Ovary (tissue), 10 donors: ENCODE measurements around the gene REC114. TPM values are rescaled to one million over a fixed set of nuclear protein-coding genes. Genes with fewer than 3 reads are reported as not detected.

Experiments used
- DNase-seq, 5 donors: peaks; one replicate each; pipeline ENCODE4 v3.0.0-alpha.2; 2019 to 2020
- H3K27ac ChIP-seq, 2 donors: fragments of 200-600 bp; one replicate each; pipeline versions ENCODE4 v1.5.1 to v1.8.0; 2019 to 2022
- H3K27me3 ChIP-seq: fragments of 200-600 bp; one replicate; pipeline ENCODE4 v1.8.0; 2022
- H3K36me3 ChIP-seq: fragments of 200-600 bp; sonication (generic); one replicate; pipeline ENCODE4 v1.5.1; 2019
- H3K4me1 ChIP-seq: one replicate; pipeline ENCODE4 v1.8.1; 2013; ENCODE audit warnings: mild to moderate bottlenecking, moderate library complexity; ENCODE audit not compliant: insufficient read depth
- H3K4me3 ChIP-seq: fragments of 200-600 bp; sonication (generic); one replicate; pipeline ENCODE4 v1.5.1; 2017
- H3K9me3 ChIP-seq, 2 donors: fragments of 200-600 bp in 1 of 2; sonication (generic) in 1 of 2; one replicate each; pipeline versions ENCODE4 v1.5.1 to v1.8.1; 2013 to 2019; ENCODE audit warnings: mild to moderate bottlenecking in 1 of 2, moderate library complexity in 1 of 2
- EP300 ChIP-seq: sonication (generic); formaldehyde crosslinking; IDR thresholded peaks from one replicate; pipeline ENCODE4 v1.6.1; 2017; ENCODE audit warnings: antibody characterized with exemption
- POLR2A ChIP-seq: fragments of 450-650 bp; IDR thresholded peaks from one replicate; pipeline ENCODE4 v1.6.1; 2017; ENCODE audit warnings: antibody characterized with exemption, mild to moderate bottlenecking, moderate library complexity
- WGBS, 3 donors: extraction: QIAGEN DNeasy Blood & Tissue Kit in 1 of 3; methylation state at CpG; one replicate each; pipeline versions ENCODE4 v1.1.5 to v1.1.7; 2013 to 2017; 5-methylcytosine and 5-hydroxymethylcytosine counted together
- intact Hi-C, 4 donors: fragments of 100-400 bp; cut with DNase I; formaldehyde crosslinking; loops; one replicate each; pipeline versions ENCODE4 v1.11.0 to v1.15.1; 2022 to 2023
- long read RNA-seq, 3 donors: library from polyadenylated mRNA in 2 of 3; unstranded in 2 of 3; transcript quantifications; one replicate each; pipeline ENCODE4 v2.0.0 and lab custom pipeline, GENCODE V29; 2021 to 2026
- polyA plus RNA-seq, 2 donors: library from polyadenylated mRNA; stranded (reverse); fragments of 200-250 nt in 1 of 2; fragments of 350-450 nt in 1 of 2; fragmentation: Illumina TruSeq in 1 of 2; extraction: RNeasy Lipid Tissue Mini Kit (QIAGEN cat#74804) in 1 of 2; gene quantifications; one replicate each; pipeline ENCODE4 v1.2.3, GENCODE V29; 2013 to 2014
- total RNA-seq, 7 donors: library from RNA; depleted of rRNA in 2 of 7; stranded (reverse); fragments of >200 nt in 2 of 7; fragmentation: NEBNext Ultra II Directional in 3 of 7; extraction: Animal tissue kit (Norgen Biotek cat#: 25700) in 3 of 7; gene quantifications; one replicate each; pipeline versions ENCODE4 v1.1.0 to v1.2.4, GENCODE V29; 2016 to 2023
- TF ChIP-seq, protein P1 (sequence below), 3 donors: fragments of 450-650 bp in 2 of 3; fragments of 200-600 bp in 1 of 3; IDR thresholded peaks; one replicate each; pipeline versions ENCODE4 v1.5.1 to v1.8.0; 2016 to 2022; ENCODE audit warnings: antibody characterized with exemption in 3 of 3, mild to moderate bottlenecking in 1 of 3
- donor health status: DM: no; HTN: no; CAD: no; lungs with moderate emphysema.
- donor health status: DM: no; HTN: no; CAD: no.
- donor health status: Bipolar disorder and iron deficiency.
- donor health status: DM: yes; HTN: yes; CAD: no.
- donor health status: DM: no; HTN: no; CAD: no.
- donor health status: DM: yes; HTN: yes; CAD: no.

Gene REC114
- total RNA-seq (not detected), polyA plus RNA-seq (under 1 TPM in 1 of 2 donors, not detected in 1; 0.51 TPM)
- long read RNA-seq, donor 1 = 0 reads
- long read RNA-seq, donor 2, transcript REC114-201 (6 exons, 927 nt) = major isoform, 11 of 92 reads
- long read RNA-seq, donor 2, partial matches to known transcripts = 30 of 92 reads
- long read RNA-seq, donor 2, other reads (novel, unspliced or antisense) = 51 of 92 reads
- long read RNA-seq, donor 3 = 0 reads

DNA sequence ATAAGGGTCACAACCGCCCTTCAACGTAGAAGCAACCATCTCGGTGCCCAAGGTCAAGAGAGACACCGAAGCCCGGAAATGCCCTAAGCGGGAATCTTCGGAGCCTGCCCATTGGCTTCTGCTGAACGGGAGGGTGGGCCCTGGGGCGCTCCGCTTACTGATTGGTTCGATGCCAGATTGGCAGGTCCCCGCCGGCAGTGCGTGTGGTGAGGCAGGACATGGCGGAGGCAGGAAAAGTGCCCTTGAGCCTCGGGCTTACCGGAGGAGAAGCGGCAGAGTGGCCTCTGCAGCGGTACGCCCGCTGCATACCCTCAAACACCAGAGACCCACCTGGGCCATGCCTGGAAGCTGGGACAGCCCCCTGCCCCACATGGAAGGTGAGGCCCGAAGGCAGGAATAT is at the start of gene REC114:
TSS of gene REC114 (plus strand) at position 197 of the 400 bp plus-strand sequence. CDS start at position 219, 22 bp downstream.
- no peak within 1 kb of the TSS for H3K4me3 ChIP-seq
- H3K4me1 ChIP-seq = no peaks in the 10 kb centered on the region
- TF ChIP-seq EP300 = no peak
- TF ChIP-seq, protein P1, sequence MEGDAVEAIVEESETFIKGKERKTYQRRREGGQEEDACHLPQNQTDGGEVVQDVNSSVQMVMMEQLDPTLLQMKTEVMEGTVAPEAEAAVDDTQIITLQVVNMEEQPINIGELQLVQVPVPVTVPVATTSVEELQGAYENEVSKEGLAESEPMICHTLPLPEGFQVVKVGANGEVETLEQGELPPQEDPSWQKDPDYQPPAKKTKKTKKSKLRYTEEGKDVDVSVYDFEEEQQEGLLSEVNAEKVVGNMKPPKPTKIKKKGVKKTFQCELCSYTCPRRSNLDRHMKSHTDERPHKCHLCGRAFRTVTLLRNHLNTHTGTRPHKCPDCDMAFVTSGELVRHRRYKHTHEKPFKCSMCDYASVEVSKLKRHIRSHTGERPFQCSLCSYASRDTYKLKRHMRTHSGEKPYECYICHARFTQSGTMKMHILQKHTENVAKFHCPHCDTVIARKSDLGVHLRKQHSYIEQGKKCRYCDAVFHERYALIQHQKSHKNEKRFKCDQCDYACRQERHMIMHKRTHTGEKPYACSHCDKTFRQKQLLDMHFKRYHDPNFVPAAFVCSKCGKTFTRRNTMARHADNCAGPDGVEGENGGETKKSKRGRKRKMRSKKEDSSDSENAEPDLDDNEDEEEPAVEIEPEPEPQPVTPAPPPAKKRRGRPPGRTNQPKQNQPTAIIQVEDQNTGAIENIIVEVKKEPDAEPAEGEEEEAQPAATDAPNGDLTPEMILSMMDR (IDR thresholded peaks at IDR 0.05) = no peak
- no peak for TF ChIP-seq POLR2A
- H3K27me3 ChIP-seq = no peaks in the 10 kb centered on the region
- H3K27ac ChIP-seq = no peak within 1 kb of the TSS
- 92 to 94% (median 92%) methylated on average over 22 of the region's 22 CpGs for WGBS, 3 donors
- DNase-seq = no peak
- intact Hi-C loops = no loop called here
- no peaks in the 10 kb centered on the region for H3K9me3 ChIP-seq
- H3K36me3 ChIP-seq = no peaks in the 10 kb centered on the region

- 31 to 44% (median 43%) methylated on average over 2 of the region's 2 CpGs for WGBS, 3 donors
These were observed 49.6 kb upstream of the REC114 start for GRCh38 chr15:73393336-73393735.

DNA sequence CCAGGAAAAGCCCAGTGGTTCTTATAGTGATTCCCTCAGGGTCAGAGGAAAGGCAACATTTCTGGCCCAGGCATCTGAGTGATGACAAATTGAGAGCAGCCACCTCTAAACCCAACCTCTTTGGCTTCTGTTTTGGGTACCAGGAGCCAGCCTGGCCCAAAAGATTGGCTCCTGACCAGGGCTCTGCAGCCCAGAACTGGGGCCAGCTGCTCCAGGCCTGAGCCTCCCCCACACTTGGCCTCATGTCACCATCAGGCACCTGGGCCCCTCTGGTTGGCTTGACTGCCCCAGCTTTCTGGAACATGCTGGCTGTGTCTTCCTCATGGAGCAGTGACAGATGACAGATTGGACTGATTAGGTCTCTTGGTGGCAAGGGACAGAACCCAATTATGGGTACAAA is 48.2 kb upstream of the REC114 start:
- TF ChIP-seq EP300 = no peak
- TF ChIP-seq, protein P1 (IDR thresholded peaks at IDR 0.05) = no peak
- no peak for TF ChIP-seq POLR2A
- no peak overlapping the region for H3K27ac ChIP-seq
- H3K36me3 ChIP-seq = no peaks in the 10 kb centered on the region
- intact Hi-C loops = no loop called here
- no peaks in the 10 kb centered on the region for H3K27me3 ChIP-seq
- H3K4me3 ChIP-seq = no peak overlapping the region
- no peak for DNase-seq
- no peaks in the 10 kb centered on the region for H3K4me1 ChIP-seq
- H3K9me3 ChIP-seq = no peaks in the 10 kb centered on the region

More at GRCh38 chr15:73393336-73393735, 49.6 kb upstream of the REC114 start:
- Histone ChIP-seq H3K4me1 (no peaks in the 10 kb centered on the region), H3K27me3 (no peaks in the 10 kb centered on the region), H3K36me3 (no peaks in the 10 kb centered on the region), H3K27ac (no peak overlapping the region), H3K4me3 (no peak overlapping the region), H3K9me3 (no peaks in the 10 kb centered on the region)
- DNase-seq = no peak
- TF ChIP-seq POLR2A (no peak), EP300 (no peak)
- TF ChIP-seq, protein P1 (IDR thresholded peaks at IDR 0.05) = no peak
- intact Hi-C loops = no loop called here

GRCh38 chr15:73395671-73396070 is 47.3 kb upstream of the REC114 start:
- H3K27ac ChIP-seq = no peak overlapping the region
- H3K36me3 ChIP-seq = no peaks in the 10 kb centered on the region
- H3K4me1 ChIP-seq = no peaks in the 10 kb centered on the region
- DNase-seq = no peak
- H3K4me3 ChIP-seq = no peak overlapping the region
- 91 to 100% (median 94%) methylated on average over 2 of the region's 2 CpGs for WGBS, 3 donors
- H3K27me3 ChIP-seq = no peaks in the 10 kb centered on the region
- intact Hi-C loops = no loop called here
- H3K9me3 ChIP-seq = no peaks in the 10 kb centered on the region
- TF ChIP-seq, protein P1 (IDR thresholded peaks at IDR 0.05) = no peak
- TF ChIP-seq EP300 (no peak), POLR2A (no peak)
